ENCODE results near the gene UVRAG.

DNA sequence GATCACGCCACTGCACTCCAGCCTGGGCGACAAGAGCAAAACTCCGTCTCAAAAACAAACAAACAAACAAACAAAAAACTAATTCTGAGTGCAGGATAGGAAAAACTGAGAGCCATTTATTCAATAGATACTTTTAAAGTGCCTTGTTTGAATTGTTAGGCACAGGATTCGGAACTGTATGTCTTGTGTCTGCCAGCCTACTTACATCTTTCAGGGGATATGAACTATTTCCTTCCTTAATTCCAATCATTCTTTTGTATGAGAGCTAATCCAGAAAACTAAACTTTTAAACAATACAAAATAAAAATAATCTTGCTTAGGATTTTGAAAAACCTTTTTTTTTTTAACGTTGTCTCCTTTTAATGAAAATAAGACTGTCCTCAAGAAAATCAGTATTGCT is 12.6 kb downstream of the UVRAG start:
- TF ChIP-seq POLR2A (IDR thresholded peaks at IDR 0.05; ENCODE audit: low read length) (no peak), GATA1 (IDR thresholded peaks at IDR 0.05; ENCODE audit: low read depth, low read length) (no peak)
